HG03457 (cell line): ENCODE measurements around the gene ZDHHC14.
"Not testable (repeated sequence)": the region's sequence is repeated elsewhere in the genome, so short reads cannot be mapped to it uniquely, and the experiment has no call there.

Experiments
- ATAC-seq: cut with Tn5 transposase; IDR thresholded peaks from one replicate; pipeline ENCODE4 v1.9.1; 2021; ENCODE audit warnings: moderate number of reproducible peaks; ENCODE audit not compliant: unreplicated experiment

The ZDHHC14 gene

GRCh38 chr6:157699777-157700636, 319.0 kb downstream of the ZDHHC14 start:
- ATAC-seq = no peak

- not testable (repeated sequence) for ATAC-seq
These were observed 325.4 kb downstream of the ZDHHC14 start for GRCh38 chr6:157706351-157706750.

DNA sequence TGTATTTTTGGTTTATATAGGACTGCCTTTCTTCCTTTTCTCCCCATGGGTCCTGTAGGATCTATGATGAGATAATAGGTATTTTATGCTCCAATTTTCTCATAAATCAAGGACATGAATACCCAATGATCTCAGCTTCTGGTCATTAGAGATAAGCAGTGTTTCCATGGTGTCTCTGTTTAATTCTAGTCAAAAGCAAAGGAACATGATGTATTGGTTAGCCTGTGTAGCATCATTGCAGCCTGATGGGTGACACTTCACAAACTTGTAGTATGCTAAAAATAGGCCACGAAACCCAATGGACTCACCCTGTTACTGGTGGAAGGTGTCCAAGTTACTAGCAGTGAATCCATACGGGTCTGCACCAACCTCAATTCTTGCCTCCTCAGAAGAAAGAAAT, 325.9 kb downstream of the ZDHHC14 start:
- no peak for ATAC-seq

GRCh38 chr6:157707576-157707975, 326.6 kb downstream of the ZDHHC14 start:
- no peak for ATAC-seq

DNA sequence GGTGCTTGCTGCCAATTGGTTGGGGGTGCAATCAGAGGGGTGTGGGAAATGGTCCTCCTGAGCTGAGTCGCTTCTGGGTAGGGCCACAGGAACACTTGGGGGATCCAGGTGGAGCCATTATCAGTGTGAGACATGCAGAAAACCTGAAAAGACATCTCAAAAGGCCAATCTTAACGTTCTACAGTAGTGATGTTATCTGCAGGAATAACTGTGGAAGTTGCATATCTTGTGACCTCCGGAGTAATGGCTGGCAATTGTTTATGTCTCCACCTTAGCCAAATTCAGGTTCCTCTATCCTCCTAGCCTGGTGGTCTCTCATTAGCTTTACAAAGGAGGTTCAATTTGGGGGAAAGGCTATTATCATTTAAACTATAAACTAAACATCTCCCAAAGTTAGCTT, 327.2 kb downstream of the ZDHHC14 start:
- ATAC-seq = no peak

GRCh38 chr6:157708933-157709332, 327.9 kb downstream of the ZDHHC14 start:
- ATAC-seq = no peak

GRCh38 chr6:157709555-157709954, 328.6 kb downstream of the ZDHHC14 start:
- no peak for ATAC-seq

GRCh38 chr6:157710604-157711003, 329.6 kb downstream of the ZDHHC14 start:
- no peak for ATAC-seq

DNA sequence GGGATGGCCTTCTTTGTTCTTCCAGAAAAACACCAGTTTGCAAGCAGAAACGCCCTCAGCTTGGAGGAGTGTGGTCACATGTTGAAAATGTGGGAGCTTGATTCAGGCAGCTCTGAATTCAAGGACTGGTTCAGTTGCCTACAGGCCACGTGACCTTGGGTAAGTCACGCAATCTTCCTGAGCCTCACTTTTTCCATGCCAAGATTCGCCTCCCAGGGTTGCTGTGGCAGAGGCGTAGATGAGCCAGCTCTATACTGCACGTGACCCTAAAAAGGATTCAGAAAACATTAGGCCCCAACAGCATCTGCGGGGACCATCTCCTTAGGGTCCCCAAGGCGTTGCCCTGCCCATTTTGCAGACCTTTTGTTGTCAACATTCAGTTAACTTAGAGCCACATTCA, 330.1 kb downstream of the ZDHHC14 start:
- no peak for ATAC-seq

- no peak for ATAC-seq
These were observed 331.8 kb downstream of the ZDHHC14 start for GRCh38 chr6:157712585-157713295.

DNA sequence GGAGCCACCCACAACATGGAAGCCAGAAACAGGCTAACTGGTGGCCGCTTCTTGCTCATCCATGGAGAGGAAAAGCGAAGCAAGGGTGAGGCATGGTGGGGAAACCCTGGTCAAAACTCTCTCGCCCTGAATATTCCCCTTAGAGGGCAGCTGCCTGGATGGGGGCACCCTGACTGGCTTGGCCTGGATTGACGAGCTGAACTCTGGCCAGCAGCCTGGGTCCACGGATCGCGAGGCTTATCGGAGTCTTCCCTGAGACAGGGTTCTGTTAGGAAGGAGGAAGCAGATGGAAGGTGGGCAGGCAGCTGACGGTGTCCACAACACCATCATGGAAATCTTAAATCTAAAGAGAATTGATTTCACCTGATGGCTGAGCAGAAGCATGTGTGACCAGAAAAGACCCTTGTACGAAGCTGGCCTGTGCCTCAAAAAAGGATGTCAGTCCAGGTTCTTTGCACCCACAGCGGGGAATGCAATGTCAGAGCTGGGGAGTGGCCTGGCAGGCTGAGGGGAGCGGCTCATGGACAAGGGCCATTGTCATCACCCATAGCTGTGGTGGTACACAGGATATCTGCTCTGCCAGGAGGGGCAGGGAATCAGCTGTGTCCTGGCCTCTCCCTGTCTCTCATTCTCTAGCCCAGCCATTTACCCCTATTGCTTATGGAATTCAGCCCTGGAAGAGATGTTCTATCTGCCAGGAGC, 332.6 kb downstream of the ZDHHC14 start:
- no peak for ATAC-seq

GRCh38 chr6:157714153-157714490, 333.1 kb downstream of the ZDHHC14 start:
- no peak for ATAC-seq

DNA sequence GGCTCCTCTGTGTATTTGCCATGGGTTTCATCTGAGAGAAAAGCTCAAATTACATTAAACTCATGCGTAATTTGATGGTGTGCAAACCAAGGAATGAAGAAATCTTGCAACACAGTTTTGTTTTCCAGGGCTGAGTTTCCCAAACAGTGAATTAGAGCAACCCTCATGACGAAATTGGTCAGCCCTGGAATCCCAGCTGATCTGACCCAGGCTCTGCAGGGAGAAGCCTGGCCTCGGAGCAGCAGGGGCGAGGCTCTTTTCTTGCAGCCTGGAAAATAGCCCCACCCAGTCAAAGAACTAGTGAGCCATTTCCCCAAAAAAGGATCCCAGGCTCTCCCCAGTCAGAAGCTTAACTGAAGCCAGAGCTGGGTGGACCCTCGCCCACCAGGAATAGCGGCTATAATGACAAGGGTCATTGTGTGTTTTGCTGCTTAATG, 334.8 kb downstream of the ZDHHC14 start:
- no peak for ATAC-seq

DNA sequence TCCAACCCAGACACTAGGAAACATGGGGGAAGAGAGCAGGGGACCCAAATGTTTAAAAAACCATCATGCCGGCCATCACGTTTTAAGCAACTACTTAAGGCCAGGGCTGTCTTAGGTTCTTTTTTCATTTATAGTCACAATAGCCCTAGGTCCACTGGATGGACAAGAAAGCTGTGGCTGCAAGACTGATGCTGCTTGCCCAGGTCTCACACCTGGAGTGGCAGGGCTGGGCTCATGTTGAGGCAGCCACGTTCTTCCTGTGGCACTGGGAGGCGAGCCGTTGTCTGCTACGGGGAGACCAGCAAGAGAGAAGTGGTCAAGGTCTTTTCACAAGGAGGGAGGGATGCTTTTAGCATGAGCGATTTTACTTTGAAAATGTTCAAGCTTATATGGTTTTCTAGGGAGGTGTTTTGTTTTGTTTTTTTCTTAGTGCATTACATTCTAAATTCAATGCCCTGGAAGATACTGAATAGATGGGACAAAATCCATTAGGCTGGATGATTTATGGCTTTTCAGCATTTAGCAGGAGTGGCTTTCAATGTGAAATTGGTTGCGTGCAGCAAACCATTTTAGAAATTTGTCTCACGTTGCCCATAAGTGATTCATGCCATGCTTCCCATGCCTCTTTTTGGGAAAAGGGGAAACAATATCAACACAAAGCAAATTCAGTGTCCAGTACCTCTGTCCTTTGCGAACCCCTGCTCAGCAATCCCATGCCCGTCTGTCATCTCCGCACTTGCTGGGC, 335.4 kb downstream of the ZDHHC14 start:
- ATAC-seq = no peak

GRCh38 chr6:157717340-157717748, 336.4 kb downstream of the ZDHHC14 start:
- no peak for ATAC-seq

- no peak for ATAC-seq
These were observed 337.7 kb downstream of the ZDHHC14 start for GRCh38 chr6:157718503-157719187.

DNA sequence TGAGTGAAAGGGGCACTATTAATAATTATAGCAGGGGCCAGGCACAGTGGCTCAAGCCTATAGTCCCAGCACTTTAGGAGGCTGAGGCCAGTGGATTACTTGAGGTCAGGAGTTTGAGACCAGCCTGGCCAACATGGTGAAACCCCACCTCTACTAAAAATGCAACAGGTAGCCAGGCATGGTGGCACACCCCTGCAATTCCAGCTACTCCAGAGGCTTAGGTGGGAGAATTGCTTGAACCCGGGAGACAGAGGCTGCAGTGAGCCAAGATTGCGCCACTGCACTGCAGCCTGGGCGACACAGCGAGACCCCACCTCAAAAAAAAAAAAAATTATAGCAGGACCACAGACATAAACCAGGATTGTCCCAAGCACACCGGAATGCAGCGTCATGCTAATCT, 340.0 kb downstream of the ZDHHC14 start:
- ATAC-seq = not testable (repeated sequence)

DNA sequence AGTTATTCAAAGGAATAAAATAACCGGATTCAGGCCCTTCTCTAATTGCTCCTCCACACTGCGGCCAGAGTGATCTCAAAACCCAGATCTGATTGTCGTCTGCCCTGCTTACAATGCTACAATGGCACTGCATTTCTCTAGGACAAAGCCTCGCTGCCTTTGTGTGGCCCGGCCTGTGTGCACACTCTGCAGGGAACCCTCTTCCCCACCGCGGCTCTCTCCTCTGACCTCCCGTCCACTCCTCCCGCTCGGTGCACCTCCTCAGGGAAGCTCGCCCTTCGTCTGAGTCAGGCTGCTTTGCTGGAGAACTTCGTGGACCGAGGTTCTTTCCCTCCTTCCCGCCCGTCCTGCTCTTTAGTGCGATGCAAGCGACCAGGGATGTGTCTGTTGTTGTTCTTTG, 340.4 kb downstream of the ZDHHC14 start:
- ATAC-seq = no peak

GRCh38 chr6:157721830-157722229, 340.8 kb downstream of the ZDHHC14 start:
- no peak for ATAC-seq

DNA sequence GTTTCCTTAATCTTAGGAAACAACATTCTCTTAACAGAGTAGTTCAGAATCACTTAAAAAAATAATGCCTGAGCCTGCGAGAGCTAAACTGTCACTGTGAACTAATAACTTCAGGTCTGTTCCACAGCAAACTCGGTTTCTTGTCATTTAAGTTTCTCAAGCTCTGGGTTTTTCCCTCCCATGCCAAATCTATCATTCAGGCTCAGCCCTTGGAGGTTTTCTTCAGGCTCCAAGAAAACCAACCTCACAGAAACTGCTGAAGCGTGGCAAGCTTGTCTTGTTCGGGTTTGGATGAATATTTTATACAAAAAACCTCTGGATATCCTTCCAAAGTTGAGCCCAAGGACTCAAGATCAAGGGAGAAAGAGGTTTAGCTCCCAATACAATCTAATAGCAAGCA, 342.4 kb downstream of the ZDHHC14 start:
- ATAC-seq = no peak
